NCI-H345 (cell line): ENCODE measurements around the gene IQUB.
"Not testable (repeated sequence)": the region's sequence is repeated elsewhere in the genome, so short reads cannot be mapped to it uniquely, and the experiment has no call there.

Experiments used
- DNase-seq: peaks from one replicate; lab custom pipeline; 2025; lab: John Stamatoyannopoulos, UW

The IQUB gene

DNA sequence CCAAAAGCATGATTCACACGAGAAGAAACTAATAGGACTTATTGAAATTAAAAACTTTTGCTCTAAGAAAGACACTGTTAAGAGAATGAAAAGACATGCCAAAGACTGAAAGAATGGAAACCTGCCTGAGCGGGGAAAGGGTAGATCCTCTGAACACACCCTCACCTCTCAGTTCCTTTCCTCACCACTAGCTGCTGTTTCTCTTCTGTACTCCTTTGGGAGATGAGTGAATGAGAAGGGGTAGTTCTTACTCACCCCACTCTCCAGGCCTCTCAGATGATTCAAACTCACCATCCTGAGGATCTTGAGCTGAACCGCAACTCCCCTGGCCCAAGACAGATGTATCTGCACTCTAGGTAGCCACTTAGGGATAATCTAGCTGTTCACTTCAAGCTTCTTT is 41.9 kb downstream of the IQUB start:
- DNase-seq: no peak

DNA sequence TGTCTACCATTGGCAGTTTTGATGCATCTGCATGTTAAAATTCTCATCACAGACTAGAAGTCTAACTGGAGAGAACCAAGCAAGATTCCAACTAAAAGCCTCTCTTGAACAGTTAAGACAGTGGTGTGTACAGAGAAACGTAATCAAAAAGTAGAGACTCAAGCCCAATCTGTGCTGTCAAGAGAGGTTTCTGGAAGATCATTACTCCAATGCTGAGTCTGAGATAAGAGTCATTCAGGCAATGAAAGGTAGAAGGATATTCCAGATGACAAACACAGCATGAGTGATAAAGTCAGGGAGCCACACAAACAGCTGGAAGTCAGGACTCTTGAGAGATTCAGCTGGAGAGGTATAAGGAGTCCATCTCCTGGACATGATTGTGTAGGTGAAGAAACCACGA is 48.7 kb downstream of the IQUB start:
- DNase-seq: no peak

DNA sequence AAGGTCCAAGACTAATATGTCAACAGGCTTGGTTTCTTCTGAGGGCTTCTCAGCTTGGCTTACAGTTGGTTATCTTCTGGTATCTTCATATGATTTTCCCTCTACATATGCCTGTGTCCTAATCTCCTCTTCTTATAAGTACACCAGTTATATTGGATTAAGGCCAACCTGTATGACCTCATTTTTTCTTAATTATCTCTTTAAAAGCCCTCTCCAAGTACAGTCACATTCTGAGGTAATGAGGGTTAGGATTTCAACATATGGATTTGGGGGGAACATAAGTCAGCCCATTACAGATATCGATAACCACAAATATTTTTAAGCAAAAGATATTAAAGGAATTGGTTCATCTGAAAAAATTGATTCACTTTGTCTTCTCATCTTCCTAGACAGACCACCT is 49.2 kb downstream of the IQUB start:
- no peak for DNase-seq

DNA sequence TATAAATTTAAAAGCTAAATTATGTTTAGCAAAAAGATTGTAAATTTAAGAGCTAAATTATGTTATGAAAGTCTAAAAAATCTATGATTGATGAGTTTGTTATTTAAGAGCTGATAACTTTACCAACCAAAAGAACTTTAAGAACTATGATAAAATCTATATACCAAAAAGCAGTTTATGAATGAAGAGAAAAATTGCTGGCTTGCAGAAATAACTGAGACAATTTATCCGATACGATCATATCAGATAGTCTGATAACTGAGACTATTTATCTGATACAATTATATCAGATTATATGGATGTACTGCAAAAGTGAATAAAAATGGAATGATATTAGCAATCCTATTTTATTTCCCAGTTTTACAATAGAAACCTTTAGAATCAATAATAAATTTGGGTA is 50.2 kb downstream of the IQUB start:
- no peak for DNase-seq

DNA sequence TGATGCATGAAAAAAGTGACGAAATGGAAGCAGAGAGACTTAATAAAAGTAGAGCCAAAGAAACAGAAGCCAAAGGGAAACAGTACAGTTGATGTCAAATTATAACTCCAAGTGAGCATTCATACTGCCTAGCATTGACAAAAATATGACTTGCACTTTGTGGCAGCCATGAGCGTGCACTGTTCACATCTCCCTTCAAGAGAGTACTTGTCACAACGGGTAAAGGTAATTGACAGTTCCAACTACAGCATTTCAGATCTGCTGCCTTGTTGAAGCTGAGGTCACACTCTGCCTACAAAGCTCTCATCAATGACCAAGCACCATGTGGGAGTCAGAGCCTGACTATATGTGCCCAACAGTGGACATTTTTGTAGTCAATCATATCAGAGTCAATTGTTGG is 54.3 kb downstream of the IQUB start:
- no peak for DNase-seq

DNA sequence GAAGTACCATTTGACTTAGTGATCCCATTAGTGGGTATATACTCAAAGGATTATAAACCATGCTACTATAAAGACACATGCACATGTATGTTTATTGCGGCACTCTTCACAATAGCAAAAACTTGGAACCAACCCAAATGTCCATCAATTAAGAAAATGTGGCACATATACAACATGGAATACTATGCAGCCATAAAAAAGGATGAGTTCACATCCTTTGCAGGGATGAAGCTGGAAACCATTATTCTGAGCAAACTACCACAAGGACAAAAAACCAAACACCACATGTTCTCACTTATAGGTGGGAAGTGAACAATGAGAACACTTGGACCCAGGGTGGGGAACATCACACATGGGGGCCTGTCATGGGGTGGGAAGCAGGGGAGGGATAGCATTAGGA is 56.3 kb downstream of the IQUB start:
- not testable (repeated sequence) for DNase-seq

DNA sequence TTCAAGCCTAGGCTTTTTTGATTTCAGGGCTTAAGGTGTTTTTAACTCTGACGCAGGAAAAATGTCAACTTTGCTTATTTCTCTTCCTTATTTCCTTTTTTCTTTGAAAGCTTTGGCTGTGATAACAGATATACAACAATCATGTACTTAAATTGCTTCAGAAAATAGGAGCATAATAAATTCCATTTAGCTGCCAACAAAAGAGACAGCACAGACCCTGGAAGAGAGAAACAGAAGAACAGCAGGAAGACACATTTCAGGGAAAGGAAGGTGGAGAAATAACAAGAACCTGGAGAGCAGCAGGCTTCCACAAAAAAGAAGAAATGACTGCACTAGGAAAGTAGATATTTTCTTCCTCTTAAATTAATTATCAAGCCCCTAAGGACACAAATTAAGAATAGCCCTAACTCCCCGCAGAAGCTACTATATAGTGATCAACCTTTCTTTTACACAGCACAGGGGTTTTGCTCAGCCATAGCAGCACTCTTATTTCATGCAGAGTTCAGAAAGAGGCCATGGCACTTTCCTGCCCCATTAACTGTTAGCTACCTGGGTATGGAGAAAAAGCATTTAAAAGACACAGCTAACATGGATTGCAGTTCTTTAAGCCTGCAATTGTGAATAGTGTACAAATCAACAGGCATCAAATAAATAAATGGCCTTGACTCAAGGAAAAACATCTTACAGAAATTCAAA is 61.5 kb downstream of the IQUB start:
- DNase-seq: no peak

DNA sequence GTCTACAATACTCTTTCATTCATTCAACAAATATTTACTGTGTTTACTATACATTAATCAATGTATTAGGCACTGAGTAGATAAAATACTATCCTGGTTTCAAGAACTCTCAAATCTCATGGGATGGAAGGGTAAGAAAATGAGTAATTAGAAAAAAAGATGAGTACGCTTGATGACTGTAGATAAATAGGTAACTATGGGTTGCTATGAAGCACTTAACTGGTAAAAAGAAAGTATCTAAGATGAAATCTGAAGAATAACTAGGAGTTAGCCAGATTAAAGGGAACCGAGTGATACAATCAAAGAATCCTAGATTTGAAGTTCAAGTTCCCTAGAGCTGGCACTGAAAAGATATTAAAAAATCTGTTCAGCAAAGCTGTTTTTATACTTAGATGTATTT is 62.1 kb downstream of the IQUB start:
- DNase-seq: no peak

DNA sequence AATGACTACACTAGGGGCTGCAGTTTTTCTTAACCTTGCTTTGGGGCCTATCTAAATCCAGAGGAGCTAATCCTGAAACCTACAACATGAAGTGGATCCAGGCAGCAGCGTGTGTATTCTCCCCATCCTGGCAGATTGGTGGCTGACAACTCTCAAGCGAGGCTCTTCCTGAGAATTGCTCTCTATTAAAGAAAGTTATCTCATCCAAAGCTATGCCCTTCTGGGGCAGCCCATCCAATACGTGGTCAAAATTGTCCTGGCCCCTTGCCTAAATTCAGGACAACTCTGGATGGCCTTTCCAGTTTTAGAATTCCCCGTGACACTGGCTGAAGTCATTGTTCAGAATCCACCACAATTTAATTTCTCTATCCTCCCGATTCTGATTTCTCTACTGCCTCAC is 66.1 kb downstream of the IQUB start:
- DNase-seq: no peak

DNA sequence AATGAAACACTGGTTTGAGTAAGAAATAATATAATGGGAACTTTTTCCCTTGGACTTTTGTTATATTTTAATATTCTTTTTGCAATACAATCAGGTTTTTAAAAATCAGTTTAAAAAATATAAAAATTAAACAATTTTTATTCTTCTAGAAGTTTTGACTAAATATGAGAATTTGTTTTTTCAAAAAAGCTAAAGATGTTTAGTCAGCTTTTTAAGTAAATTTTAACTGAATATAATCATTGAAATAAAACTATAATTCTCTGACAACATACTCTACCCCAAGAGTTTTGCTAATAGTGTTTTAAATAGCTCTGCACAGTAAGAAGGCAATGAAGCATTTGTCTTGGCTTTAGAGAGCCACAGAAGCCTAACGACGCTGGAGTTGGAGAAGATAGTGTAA is 70.5 kb downstream of the IQUB start:
- no peak for DNase-seq

DNA sequence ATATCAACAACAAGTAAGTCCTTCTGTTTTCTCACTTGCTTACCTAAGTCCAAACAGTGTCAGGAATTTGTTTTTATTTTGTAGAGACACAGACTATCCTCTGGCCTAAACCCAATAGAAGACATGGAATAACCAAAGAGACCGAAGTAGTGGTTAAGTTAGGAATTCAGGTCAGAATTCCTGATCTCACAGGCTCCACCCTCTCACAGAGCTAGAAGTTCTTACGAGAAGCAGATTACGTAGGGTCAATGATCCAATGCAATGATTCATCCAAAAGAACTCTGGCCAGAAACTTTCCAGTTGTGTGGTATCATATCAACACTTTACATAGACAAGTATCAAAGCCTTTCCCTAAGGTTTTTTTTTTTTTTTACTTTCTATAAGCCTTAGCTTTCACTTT is 73.8 kb downstream of the IQUB start:
- no peak for DNase-seq

DNA sequence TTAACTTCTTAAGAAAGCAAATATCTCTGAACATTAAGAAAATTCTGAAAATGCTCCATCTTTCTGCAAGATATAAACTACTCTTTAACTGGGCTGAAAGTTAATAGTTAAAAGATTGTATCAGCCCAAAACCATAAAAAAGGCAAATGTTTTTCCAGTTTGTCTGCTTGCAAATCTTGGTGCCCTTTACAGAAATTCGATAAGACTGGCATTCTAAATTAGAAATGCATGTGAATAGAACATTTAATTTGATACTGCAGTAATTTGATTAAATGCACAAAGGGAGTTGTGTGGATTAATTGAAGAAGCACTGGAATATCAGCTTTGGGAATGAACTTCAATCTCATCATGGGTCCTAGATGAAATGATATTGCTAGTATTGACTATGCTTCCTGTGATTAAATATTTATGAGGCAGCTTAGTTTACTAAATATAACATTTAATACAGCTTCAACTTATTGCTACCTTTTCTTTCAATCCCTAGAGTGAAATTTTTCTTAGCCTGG is 78.4 kb downstream of the IQUB start:
- DNase-seq: no peak

DNA sequence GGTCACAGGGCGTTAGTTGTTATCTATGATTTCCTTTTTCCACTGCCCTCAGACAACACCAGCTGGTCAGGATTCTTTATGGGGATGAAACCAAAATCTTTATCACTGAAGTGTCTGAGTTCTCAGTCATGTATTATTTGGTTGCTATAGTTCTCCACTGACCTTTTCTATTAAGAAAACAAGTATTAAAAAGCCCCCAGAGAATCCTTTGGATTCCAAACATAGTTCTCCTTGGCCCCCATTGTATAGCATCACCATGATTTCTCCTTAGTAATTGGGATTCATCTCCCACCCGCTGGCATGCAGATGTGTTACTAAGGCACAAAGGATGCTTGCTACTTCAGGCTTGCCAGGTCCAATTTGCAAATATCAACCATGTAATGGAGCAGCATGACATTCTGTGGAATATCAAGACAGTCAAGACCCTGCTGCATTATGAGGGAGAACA is 94.3 kb downstream of the IQUB start:
- no peak for DNase-seq

DNA sequence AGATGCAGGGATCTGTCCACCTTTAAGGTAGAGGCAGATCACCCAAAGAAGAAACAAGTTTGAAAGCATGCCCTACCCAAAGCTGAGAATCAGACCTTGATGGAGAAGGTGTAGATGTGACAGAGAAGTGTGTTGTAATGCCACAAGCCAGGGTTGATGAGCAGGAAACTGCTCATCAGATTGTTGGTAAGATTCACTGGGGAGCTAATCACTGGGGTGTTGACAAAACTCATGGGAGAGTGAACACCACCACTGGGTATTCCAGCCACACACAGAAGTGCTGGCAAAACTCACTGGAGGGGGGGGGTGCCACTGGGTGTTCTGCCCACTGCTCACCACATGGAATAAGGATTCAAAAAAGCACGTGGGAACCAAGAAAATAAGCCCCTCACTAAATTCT is 95.2 kb downstream of the IQUB start:
- DNase-seq: no peak

DNA sequence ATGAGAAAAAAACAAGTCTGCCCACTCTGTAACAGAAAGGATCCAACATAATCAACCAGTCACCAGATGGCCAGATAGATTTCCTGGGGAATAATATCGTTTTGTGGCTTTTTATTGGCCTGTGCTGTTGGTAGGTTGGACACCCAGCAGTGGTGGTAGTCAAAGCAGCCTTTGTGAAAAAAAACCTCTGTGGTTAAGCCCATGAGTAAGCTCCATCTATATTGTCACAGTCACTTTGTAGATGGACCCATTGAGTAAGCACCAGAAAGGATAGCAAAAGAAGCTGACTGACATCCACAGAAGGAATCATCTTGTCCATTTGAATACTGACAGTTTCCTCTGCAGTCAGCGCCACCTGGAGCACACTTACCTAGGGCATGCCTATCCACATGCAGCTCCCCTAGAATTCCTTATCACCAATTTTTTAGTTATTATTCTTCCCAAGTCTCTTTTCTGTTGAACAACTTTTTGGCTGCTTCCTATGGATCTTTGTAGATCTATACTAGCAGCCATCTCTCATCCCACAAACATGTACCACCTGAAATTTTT is 96.9 kb downstream of the IQUB start:
- no peak for DNase-seq

DNA sequence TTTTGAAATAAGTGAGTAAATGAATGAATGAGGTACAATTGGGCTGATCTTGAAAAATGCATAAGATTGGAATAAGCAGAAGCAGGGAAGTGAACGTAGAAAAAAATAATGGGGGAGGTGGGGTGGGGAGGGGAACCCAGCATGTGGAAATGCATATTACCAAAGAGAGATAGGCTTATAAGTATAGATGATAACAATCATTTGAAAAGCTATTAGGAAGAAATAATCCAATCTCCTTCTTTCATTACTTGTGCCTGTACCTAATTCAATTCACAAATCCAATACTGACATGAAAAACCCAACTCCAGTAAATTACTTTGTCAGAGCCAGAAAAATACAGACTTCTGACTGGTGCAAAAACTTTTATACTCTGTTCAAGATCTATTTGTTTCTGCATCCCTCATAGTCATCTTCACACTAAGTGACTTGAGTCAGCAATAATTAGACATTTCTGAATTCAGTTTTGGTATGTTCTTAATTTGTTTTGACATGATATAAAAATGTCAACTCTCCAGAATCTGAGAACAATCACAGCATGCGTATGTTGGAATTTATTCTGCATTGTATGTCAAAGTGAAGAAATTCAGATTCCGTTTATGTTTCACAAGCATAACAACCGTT is 99.2 kb downstream of the IQUB start:
- no peak for DNase-seq

DNA sequence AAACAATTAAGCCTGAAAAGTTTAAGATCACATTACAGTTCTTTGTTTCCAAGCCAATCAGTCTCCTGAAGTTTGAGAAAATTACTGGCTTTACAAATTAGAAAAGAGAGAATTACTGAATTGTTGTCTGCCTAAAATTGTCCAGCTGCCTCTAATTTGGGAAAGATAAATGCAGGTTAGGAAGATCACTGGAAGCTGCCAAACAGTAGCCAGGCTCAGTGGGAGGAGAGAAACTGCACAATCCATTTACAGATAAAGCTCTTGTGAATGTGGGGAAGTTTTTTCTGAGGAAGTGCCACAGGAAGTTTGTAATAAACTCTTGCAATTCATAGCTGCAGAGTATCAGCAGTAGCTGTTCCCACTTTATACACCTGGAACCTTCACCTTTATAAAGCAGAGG is 100.7 kb downstream of the IQUB start:
- DNase-seq: no peak

DNA sequence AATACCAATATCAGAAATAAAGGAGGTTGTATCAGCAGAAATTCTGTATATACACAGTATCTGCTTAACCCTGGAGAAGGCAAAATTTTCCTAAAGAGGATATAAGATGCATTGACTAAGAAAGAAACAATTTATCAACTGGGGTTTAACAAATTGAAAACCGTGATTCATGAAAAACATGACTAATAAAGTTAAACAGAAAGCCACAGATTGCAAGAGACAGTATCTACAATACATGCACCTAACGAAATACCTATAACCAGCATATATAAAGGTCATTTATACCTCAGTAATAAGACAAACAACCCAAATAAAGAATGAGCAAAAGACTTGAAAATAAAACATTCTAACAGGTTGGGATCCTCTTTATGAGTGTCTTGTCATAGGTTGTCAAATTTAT is 101.8 kb downstream of the IQUB start:
- no peak for DNase-seq

DNA sequence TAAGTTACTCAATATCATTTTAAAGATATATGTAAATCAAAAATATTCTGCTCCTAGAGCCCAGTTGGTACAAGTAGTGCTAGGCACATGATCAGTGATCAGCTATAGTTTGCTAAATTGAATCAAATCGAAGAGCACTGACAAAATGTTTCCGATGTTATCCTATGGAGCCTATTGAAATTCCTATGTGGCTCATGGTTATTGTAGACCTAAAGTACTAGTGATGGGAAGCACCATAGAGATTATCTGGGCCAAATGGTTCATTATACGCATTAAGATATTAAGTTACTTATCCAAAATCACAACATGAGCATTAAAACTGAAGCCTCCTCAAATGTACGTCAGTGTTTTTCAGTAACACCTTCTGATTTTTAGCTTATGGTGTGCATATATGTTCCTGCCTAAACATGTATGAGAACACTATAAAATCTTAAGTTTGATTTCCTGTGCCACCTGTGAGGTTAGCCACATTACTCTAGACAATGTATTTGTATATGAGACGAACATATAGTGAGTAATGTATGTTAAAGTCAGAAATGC is 103.2 kb downstream of the IQUB start:
- DNase-seq: no peak

DNA sequence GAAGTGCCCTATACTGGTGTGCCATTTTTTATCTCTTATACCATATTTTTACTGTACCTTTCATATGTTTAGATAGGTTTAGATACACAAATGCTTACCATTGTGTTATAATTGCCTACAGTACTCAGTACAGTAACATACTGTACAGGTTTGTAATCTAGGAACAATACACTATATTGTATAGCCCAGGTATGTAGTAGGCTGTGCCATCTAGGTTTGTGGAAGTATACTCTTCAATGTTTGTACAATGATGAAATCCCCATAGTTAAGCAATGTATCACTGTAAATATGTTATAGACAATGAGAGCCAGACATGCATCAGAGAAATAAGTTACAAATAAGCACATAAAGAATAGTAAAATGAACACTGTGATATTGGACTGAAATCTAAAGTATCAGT is 109.1 kb downstream of the IQUB start:
- no peak for DNase-seq

DNA sequence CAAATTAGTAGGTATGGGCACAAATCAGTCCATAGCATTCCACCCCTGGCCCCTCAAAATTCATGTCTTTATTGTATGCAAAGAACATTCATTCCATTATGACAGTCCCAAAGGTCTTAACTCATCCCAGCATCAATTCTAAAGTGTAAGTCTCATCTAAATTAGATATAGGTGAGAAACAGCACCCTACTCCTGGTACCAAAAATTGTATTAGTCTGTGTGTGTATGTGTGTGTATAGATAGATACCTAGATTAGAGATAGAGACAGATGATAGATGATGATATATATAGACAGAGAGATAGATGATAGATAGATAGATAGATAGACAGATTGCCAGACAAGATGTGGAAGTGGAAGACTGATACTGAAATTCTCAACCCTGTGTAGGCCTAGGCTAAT is 109.9 kb downstream of the IQUB start:
- DNase-seq: no peak

DNA sequence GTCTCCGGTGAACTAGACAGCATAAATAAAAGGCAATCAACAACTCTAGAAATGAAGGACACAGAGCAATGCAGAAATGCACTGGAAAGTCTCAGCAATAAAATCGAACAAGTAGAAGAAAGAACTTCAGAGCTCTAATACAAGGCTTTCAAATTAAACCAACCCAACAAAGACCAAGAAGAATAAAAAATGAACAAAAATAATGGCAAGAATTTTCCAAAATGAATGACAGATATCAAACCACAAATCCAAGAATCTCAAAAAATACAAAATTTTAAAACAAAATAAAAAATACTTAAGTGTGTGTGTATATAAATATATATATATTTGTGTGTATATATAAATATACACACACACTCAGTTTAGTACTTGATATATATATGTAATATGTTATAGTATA is 110.8 kb downstream of the IQUB start:
- DNase-seq: no peak

DNA sequence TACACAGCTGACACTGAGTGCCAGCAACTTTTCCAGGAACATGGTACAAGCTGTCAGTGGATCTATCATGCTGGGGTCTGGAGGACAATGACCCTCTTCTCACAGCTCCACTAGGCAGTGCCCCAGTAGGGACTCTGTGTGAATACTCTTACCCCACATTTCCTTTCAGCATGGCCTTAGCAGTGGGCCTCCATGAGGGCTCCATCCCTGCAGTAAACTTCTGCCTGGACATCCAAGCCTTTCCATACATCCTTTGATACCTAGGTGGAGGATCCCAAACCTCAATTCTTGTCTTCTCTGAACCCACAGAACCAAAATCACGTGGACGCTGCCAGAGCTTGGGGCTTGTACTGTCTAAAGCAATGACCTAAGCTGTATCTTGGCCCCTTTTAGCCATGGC is 116.8 kb downstream of the IQUB start:
- no peak for DNase-seq
